Measurements from ENCODE around the gene LRCOL1.
A peak's percentile ranks its signal among the peaks of the same experiment; 100 is the strongest.

The LRCOL1 gene

GRCh38 chr12:132618683-132619043, 8.3 kb upstream of the LRCOL1 start, which contains the start of gene P2RX2:
TSS of gene P2RX2 (plus strand) at chr12:132618776. CDS start at chr12:132618817, 41 bp downstream.
- no peak for DNase-seq

GRCh38 chr12:132617822-132618682, 7.7 kb upstream of the LRCOL1 start:
- DNase-seq: no peak

- DNase-seq: no peak
These were observed 6.8 kb upstream of the LRCOL1 start for GRCh38 chr12:132617135-132617701.

- no peak for DNase-seq
These were observed 5.2 kb upstream of the LRCOL1 start for GRCh38 chr12:132615579-132616038.

GRCh38 chr12:132614861-132615578, 4.6 kb upstream of the LRCOL1 start:
- DNase-seq: peak; percentile 78

GRCh38 chr12:132614029-132614428, 3.6 kb upstream of the LRCOL1 start:
- no peak for DNase-seq

- no peak for DNase-seq
These were observed 1.2 kb upstream of the LRCOL1 start for GRCh38 chr12:132611620-132612019.

- no peak for DNase-seq
These were observed 652 bp upstream of the LRCOL1 start for GRCh38 chr12:132610866-132611602.

- no peak for DNase-seq
These were observed 1.9 kb downstream of the LRCOL1 start for GRCh38 chr12:132608231-132609171.

GRCh38 chr12:132606927-132607326, 3.5 kb downstream of the LRCOL1 start:
- DNase-seq: no peak

GRCh38 chr12:132606466-132606865, 3.9 kb downstream of the LRCOL1 start:
- no peak for DNase-seq

- no peak for DNase-seq
These were observed 4.5 kb downstream of the LRCOL1 start for GRCh38 chr12:132605892-132606291.

GRCh38 chr12:132604668-132605441, 5.5 kb downstream of the LRCOL1 start:
- DNase-seq: no peak

- no peak for DNase-seq
These were observed 6.2 kb downstream of the LRCOL1 start for GRCh38 chr12:132604151-132604618.

GRCh38 chr12:132603240-132604150, 6.9 kb downstream of the LRCOL1 start:
- DNase-seq: no peak

- no peak for DNase-seq
These were observed 7.7 kb downstream of the LRCOL1 start for GRCh38 chr12:132602572-132603239.

- DNase-seq: no peak
These were observed 9.1 kb downstream of the LRCOL1 start for GRCh38 chr12:132601171-132601883.
